Measurements from ENCODE around the gene KIF3B.
"Not testable (repeated sequence)": the region's sequence is repeated elsewhere in the genome, so short reads cannot be mapped to it uniquely, and the experiment has no call there.

Gene KIF3B

GRCh38 chr20:32297439-32297838 is 20.0 kb downstream of the KIF3B start:
- DNase-seq: no peak

GRCh38 chr20:32300647-32301046 is 23.2 kb downstream of the KIF3B start:
- DNase-seq: no peak

- no peak for DNase-seq
Observed at GRCh38 chr20:32301719-32302506, 24.5 kb downstream of the KIF3B start.

- DNase-seq: no peak
Observed at GRCh38 chr20:32302507-32302872, 25.0 kb downstream of the KIF3B start.

GRCh38 chr20:32304131-32304746 is 26.8 kb downstream of the KIF3B start:
- DNase-seq: no peak

GRCh38 chr20:32312718-32313424 is 35.4 kb downstream of the KIF3B start:
- DNase-seq: no peak

GRCh38 chr20:32314768-32315167 is 37.3 kb downstream of the KIF3B start:
- no peak for DNase-seq

GRCh38 chr20:32315399-32315798 is 37.9 kb downstream of the KIF3B start:
- DNase-seq: no peak

- no peak for DNase-seq
Observed at GRCh38 chr20:32315891-32316290, 38.4 kb downstream of the KIF3B start.

- no peak for DNase-seq
Observed at GRCh38 chr20:32316667-32317066, 39.2 kb downstream of the KIF3B start.

- DNase-seq: no peak
Observed at GRCh38 chr20:32319100-32319499, 41.6 kb downstream of the KIF3B start.

GRCh38 chr20:32320305-32320704 is 42.9 kb downstream of the KIF3B start:
- DNase-seq: no peak

- DNase-seq: no peak
Observed at GRCh38 chr20:32321390-32321789, 43.9 kb downstream of the KIF3B start.

GRCh38 chr20:32322260-32322659 is 44.8 kb downstream of the KIF3B start:
- not testable (repeated sequence) for DNase-seq

GRCh38 chr20:32323761-32324160 is 46.3 kb downstream of the KIF3B start:
- DNase-seq: not testable (repeated sequence)

- no peak for DNase-seq
Observed at GRCh38 chr20:32325706-32326503, 48.5 kb downstream of the KIF3B start.

- DNase-seq: no peak
Observed at GRCh38 chr20:32326504-32326845, 49.0 kb downstream of the KIF3B start.

GRCh38 chr20:32327087-32327681 is 49.7 kb downstream of the KIF3B start:
- no peak for DNase-seq

GRCh38 chr20:32329817-32330554 is 52.5 kb downstream of the KIF3B start:
- no peak for DNase-seq

- DNase-seq: no peak
Observed at GRCh38 chr20:32330555-32330897, 53.1 kb downstream of the KIF3B start.

- DNase-seq: no peak
Observed at GRCh38 chr20:32332614-32333013, 55.2 kb downstream of the KIF3B start.

Measured in NCI-H2107 (cell line).